ENCODE measurements around the gene NREP. TPM values are rescaled to one million over a fixed set of nuclear protein-coding genes. Genes with fewer than 3 reads are reported as not detected.

Gene NREP
- total and polyA plus RNA-seq, 3 donors from 2014 or later = 17.0 to 28.0 (median 25.2) TPM

DNA sequence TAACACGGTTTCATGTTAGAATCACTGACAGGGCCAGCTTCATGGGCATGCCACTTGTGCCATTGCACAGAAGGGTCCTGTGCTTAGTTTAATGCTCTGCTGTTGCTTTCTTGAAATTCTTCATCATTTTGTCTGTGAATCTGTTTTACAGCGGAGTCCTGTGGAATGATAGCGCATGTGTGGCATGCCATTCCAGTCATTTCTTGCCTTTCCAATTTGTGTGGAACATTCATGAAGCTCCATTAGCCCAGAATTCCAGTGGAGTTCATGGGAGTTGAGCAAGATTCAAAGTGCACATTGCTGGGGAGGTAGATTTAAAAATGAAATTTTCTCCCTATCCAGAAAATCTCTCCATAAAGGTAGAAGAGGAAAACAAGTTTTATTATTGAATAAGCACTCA is 43.4 kb upstream of the NREP start:
- no peak overlapping the region for H3K4me3 ChIP-seq
- intact Hi-C loops (cut with DNase I; ENCODE audit: low total_unique reads) = no loop called here
- WGBS, 2 donors = 85 to 91% methylated on average over 3 of the region's 3 CpGs
- DNase-seq = no peak
- no peak overlapping the region for H3K27ac ChIP-seq
- TF ChIP-seq, protein P1, sequence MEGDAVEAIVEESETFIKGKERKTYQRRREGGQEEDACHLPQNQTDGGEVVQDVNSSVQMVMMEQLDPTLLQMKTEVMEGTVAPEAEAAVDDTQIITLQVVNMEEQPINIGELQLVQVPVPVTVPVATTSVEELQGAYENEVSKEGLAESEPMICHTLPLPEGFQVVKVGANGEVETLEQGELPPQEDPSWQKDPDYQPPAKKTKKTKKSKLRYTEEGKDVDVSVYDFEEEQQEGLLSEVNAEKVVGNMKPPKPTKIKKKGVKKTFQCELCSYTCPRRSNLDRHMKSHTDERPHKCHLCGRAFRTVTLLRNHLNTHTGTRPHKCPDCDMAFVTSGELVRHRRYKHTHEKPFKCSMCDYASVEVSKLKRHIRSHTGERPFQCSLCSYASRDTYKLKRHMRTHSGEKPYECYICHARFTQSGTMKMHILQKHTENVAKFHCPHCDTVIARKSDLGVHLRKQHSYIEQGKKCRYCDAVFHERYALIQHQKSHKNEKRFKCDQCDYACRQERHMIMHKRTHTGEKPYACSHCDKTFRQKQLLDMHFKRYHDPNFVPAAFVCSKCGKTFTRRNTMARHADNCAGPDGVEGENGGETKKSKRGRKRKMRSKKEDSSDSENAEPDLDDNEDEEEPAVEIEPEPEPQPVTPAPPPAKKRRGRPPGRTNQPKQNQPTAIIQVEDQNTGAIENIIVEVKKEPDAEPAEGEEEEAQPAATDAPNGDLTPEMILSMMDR (IDR thresholded peaks at IDR 0.05) = no peak
- TF ChIP-seq POLR2A (IDR thresholded peaks at IDR 0.05) = no peak
- H3K27me3 ChIP-seq = no peaks in the 10 kb centered on the region
- H3K4me1 ChIP-seq = no peaks in the 10 kb centered on the region
- no peaks in the 10 kb centered on the region for H3K9me3 ChIP-seq
- H3K36me3 ChIP-seq (ENCODE audit: low read depth, missing control alignments) = no peaks in the 10 kb centered on the region

DNA sequence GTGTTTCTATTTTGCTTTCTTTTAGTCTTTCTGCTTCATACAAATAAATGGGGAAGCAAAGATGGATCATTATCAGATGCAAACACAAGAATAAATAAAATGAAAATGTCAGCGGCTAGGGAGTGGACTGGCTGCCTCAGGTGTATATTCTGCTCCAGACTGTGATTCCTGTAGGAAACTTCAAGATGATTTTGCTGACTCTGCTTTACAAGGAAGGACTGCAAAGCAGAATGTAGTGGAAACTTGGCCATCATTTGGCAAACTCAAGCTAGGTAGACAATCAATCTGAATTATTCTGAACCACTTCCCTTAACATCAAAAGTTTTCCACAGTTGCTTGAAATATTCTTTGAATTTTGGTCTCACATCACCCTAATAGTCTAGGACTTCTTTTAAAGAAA is 38.1 kb upstream of the NREP start:
- TF ChIP-seq POLR2A (IDR thresholded peaks at IDR 0.05) = no peak
- TF ChIP-seq, protein P1 (IDR thresholded peaks at IDR 0.05) = no peak
- no peaks in the 10 kb centered on the region for H3K9me3 ChIP-seq
- H3K27ac ChIP-seq = no peak overlapping the region
- no peaks in the 10 kb centered on the region for H3K27me3 ChIP-seq
- no peak overlapping the region for H3K4me3 ChIP-seq
- intact Hi-C loops (cut with DNase I; ENCODE audit: low total_unique reads) = no loop called here
- no peaks in the 10 kb centered on the region for H3K4me1 ChIP-seq
- no peak for DNase-seq
- H3K36me3 ChIP-seq (ENCODE audit: low read depth, missing control alignments) = no peaks in the 10 kb centered on the region
- 92 to 97% methylated on average over 1 of the region's 1 CpG for WGBS, 2 donors

DNA sequence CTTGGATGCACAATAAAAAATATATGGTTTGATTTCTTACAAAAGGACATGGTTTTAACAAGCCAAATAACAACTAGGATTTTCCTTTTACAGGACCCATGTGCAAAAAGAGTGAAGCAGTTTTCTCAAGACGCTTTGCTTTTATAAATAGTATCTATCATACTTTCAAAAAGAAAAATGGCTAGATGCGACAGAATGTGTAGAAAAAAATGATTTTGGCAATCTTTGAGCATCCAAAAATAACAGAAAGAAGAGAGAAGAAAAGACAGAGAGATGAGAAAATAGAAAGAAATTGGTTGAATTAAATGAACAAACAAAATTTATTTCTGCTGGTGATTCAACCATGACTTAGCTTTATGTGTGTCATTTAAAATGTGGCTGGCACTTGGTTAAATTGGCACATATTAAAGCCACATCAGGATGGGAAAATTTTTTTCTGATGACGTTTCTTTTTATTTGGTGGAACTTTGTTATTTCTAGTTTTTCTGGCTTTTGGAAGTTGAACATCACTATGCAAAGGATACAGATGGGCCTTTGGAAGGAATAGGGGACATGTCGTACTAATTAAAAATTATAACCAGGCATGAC is 35.6 kb upstream of the NREP start:
- 69 to 75% methylated on average over 4 of the region's 4 CpGs for WGBS, 2 donors
- intact Hi-C loops (cut with DNase I; ENCODE audit: low total_unique reads) = no loop called here

DNA sequence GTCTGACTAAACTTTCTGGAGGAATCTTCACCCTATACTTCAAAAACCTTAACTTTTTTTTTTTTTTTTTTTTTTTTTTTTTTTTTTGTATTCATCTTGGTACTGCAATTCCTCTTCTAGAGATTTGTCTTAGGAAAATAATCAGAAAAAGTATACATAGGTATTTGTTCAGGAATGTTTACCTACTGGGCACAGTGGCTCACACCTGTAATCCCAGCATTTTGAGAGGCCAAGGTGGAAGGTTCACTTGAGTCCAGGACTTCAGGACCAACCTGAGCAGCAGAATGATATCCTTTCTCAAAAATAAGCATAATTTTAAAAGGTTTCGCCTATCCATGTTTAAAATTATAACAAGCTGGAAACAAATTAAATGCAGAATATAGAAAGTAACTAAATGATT is 33.3 kb upstream of the NREP start:
- no peak for TF ChIP-seq POLR2A (IDR thresholded peaks at IDR 0.05)
- TF ChIP-seq, protein P1 (IDR thresholded peaks at IDR 0.05) = no peak
- WGBS, 2 donors = 89 to 96% methylated on average over 1 of the region's 1 CpG
- no peak overlapping the region for H3K27ac ChIP-seq
- DNase-seq = no peak
- no peaks in the 10 kb centered on the region for H3K36me3 ChIP-seq (ENCODE audit: low read depth, missing control alignments)
- intact Hi-C loops (cut with DNase I; ENCODE audit: low total_unique reads) = no loop called here
- no peaks in the 10 kb centered on the region for H3K27me3 ChIP-seq
- H3K4me3 ChIP-seq = no peak overlapping the region
- H3K4me1 ChIP-seq = no peaks in the 10 kb centered on the region
- H3K9me3 ChIP-seq = no peaks in the 10 kb centered on the region

More for the DNA sequence above, 35.6 kb upstream of the NREP start:
- TF ChIP-seq POLR2A (IDR thresholded peaks at IDR 0.05) = no peak
- TF ChIP-seq, protein P1 (IDR thresholded peaks at IDR 0.05) = no peak
- DNase-seq = no peak
- H3K4me1 ChIP-seq = no peaks in the 10 kb centered on the region
- H3K27ac ChIP-seq = no peak overlapping the region
- no peaks in the 10 kb centered on the region for H3K9me3 ChIP-seq
- no peak overlapping the region for H3K4me3 ChIP-seq
- no peaks in the 10 kb centered on the region for H3K27me3 ChIP-seq
- H3K36me3 ChIP-seq (ENCODE audit: low read depth, missing control alignments) = no peaks in the 10 kb centered on the region

DNA sequence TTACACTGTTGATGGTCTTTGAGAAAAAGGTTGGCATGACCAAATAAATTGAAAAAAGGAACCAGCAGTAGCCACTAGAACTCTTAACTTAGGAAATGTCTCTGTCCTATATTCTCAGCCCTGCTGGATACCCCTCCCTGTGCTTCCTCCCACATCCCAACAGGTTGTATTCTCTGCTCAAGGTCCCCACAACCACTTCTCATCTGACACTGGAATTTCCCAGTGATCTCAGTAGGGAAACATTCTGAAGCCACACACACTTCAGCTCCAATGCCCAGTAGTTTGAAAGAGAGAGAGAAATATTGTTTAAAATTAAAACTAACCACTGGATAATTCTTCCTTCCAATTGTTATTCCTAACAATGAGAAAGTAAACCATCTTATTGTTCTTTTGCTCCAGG is 30.0 kb upstream of the NREP start:
- intact Hi-C loops (cut with DNase I; ENCODE audit: low total_unique reads) = no loop called here
- no peaks in the 10 kb centered on the region for H3K36me3 ChIP-seq (ENCODE audit: low read depth, missing control alignments)
- no peak overlapping the region for H3K4me3 ChIP-seq
- H3K27me3 ChIP-seq = no peaks in the 10 kb centered on the region
- no peaks in the 10 kb centered on the region for H3K4me1 ChIP-seq
- TF ChIP-seq, protein P1 (IDR thresholded peaks at IDR 0.05) = no peak
- TF ChIP-seq POLR2A (IDR thresholded peaks at IDR 0.05) = no peak
- no peak overlapping the region for H3K27ac ChIP-seq
- no peaks in the 10 kb centered on the region for H3K9me3 ChIP-seq
- no peak for DNase-seq

All from testis (tissue), 3 donors.